Prostate gland (tissue), 2 donors: ENCODE measurements around the gene STK24. TPM values are rescaled to one million over a fixed set of nuclear protein-coding genes. Genes with fewer than 3 reads are reported as not detected.

Experiments used
- DNase-seq: peaks from one replicate; pipeline ENCODE4 v3.0.0-alpha.2; 2019; ENCODE audit warnings: low spot score
- H3K27ac ChIP-seq, 2 donors: fragments of 200-600 bp; sonication (generic); 2 replicates each; pipeline ENCODE4 v1.5.1; 2017 to 2019
- H3K27me3 ChIP-seq: fragments of 200-600 bp; sonication (generic); replicated peaks from 2 replicates; pipeline ENCODE4 v1.5.1; 2019; ENCODE audit not compliant: insufficient read depth
- H3K36me3 ChIP-seq, 2 donors: fragments of 200-600 bp; sonication (generic); 1 replicate in 1 of 2; 2 replicates in 1 of 2; pipeline versions ENCODE4 v1.5.1 to v1.8.1; 2017 to 2019
- H3K4me1 ChIP-seq: fragments of 200-600 bp; sonication (generic); replicated peaks from 2 replicates; pipeline ENCODE4 v1.5.1; 2019
- H3K4me3 ChIP-seq, 2 donors: fragments of 200-600 bp; sonication (generic); 2 replicates each; pipeline ENCODE4 v1.5.1; 2017 to 2019
- H3K9me3 ChIP-seq: fragments of 200-600 bp; sonication (generic); 2 replicates; pipeline ENCODE4 v1.5.1; 2017
- CTCF ChIP-seq, 4 experiments: fragments of 200-600 bp in 2 of 4; fragments of 450-650 bp in 2 of 4; sonication (generic) in 2 of 4; IDR thresholded peaks; 1 replicate in 3 of 4; 2 replicates in 1 of 4; pipeline ENCODE4 v1.5.1; 2016 to 2019; ENCODE audit warnings: antibody characterized with exemption in 4 of 4, mild to moderate bottlenecking in 2 of 4, moderate library complexity in 2 of 4
- POLR2A ChIP-seq: fragments of 450-650 bp; IDR thresholded peaks from one replicate; pipeline ENCODE4 v1.6.1; 2016; ENCODE audit warnings: antibody characterized with exemption, mild to moderate bottlenecking
- POLR2AphosphoS5 ChIP-seq: sonication (generic); formaldehyde crosslinking; IDR thresholded peaks from one replicate; pipeline ENCODE4 v1.6.1; 2017; ENCODE audit warnings: antibody characterized with exemption
- WGBS: methylation state at CpG from one replicate; pipeline ENCODE4 v1.1.5; 2018; 5-methylcytosine and 5-hydroxymethylcytosine counted together
- intact Hi-C: fragments of 100-400 bp; cut with DNase I; formaldehyde crosslinking; loops from one replicate; pipeline ENCODE4 v1.14.2; 2022
- total RNA-seq, 2 donors: library from RNA; depleted of rRNA; stranded (reverse); fragments of >200 nt; gene quantifications; one replicate each; pipeline ENCODE4 v1.1.0, GENCODE V29; 2016

STK24 gene
- total RNA-seq, 2 donors from 2014 or later = 80.5 to 187 TPM

DNA sequence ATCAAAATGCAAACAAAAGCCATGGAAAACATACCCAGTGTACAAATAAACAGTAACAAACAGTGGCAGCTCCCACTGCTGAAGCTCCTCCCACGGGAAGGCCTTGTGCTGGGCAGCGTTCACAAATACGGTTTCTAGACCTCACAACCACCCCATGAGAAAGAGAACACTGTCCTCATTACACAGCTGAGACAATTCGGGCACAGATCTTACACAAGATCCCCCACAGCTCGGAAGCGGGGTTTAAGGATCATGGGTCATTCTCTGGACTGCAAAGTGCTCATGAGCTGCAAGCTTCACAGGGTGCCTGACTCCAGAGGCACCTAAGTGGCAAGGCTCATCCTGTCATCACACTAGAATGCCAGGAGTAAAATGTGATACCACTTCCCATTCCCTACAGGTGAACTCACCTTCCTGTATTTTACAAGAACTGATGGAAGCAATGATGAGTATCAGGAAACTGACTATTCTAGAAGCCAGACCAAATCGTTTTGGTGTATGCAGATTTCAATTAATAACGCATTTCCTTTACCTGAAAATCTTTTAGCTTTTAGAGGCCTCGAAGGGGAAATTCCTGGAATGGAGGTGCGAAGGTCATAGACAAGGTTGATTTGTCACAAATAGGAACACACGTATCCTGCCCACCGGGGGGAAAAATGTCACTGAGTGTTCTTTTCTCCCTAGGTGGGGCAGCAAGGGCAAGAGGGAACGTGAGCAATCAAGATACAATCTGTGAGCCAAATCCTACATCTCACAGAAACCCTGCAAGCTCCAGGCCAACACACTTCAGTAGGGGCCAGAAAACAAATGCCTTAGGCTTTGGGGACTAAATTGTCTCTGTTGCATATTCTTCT lies 41.2 kb downstream of the STK24 start:
- Histone ChIP-seq H3K9me3 (no peaks in the 10 kb centered on the region), H3K27me3 (no peaks in the 10 kb centered on the region), H3K27ac (peak overlapping the region in 1 of 2 donors; percentile 38), H3K4me1 (peaks cover 13% of the 10 kb centered on the region), H3K4me3 (no peak overlapping the region), H3K36me3 (no peaks in the 10 kb centered on the region)
- DNase-seq = no peak
- intact Hi-C loops = no loop called here
- WGBS = 46% methylated on average over 13 of the region's 13 CpGs
- no peak for TF ChIP-seq POLR2A
- TF ChIP-seq CTCF (IDR thresholded peaks at IDR 0.05) = no peak
- TF ChIP-seq POLR2AphosphoS5 = no peak

GRCh38 chr13:98534821-98535220 lies 42.1 kb downstream of the STK24 start:
- TF ChIP-seq CTCF (IDR thresholded peaks at IDR 0.05) (no peak), POLR2AphosphoS5 (no peak)
- no peaks in the 10 kb centered on the region for H3K27me3 ChIP-seq
- H3K4me3 ChIP-seq = no peak overlapping the region
- no peaks in the 10 kb centered on the region for H3K9me3 ChIP-seq
- H3K4me1 ChIP-seq = peaks cover 13% of the 10 kb centered on the region
- H3K36me3 ChIP-seq = no peaks in the 10 kb centered on the region
- DNase-seq = no peak
- intact Hi-C loops = no loop called here
- 79% methylated on average over 7 of the region's 7 CpGs for WGBS
- no peak overlapping the region for H3K27ac ChIP-seq

GRCh38 chr13:98533912-98534311 lies 43.0 kb downstream of the STK24 start:
- Histone ChIP-seq H3K27me3 (no peaks in the 10 kb centered on the region), H3K36me3 (no peaks in the 10 kb centered on the region), H3K27ac (no peak overlapping the region), H3K9me3 (no peaks in the 10 kb centered on the region), H3K4me1 (peaks cover 13% of the 10 kb centered on the region), H3K4me3 (no peak overlapping the region)
- 84% methylated on average over 9 of the region's 9 CpGs for WGBS
- intact Hi-C loops = no loop called here
- no peak for DNase-seq
- no peak for TF ChIP-seq POLR2AphosphoS5
- no peak for TF ChIP-seq POLR2A
- no peak for TF ChIP-seq CTCF (IDR thresholded peaks at IDR 0.05)

GRCh38 chr13:98532254-98532653 lies 44.7 kb downstream of the STK24 start:
- Histone ChIP-seq H3K27ac (no peak overlapping the region), H3K36me3 (no peaks in the 10 kb centered on the region), H3K27me3 (no peaks in the 10 kb centered on the region), H3K4me3 (no peak overlapping the region), H3K9me3 (no peaks in the 10 kb centered on the region), H3K4me1 (peaks cover 13% of the 10 kb centered on the region)
- 94% methylated on average over 3 of the region's 3 CpGs for WGBS
- DNase-seq = no peak
- intact Hi-C loops = no loop called here
- no peak for TF ChIP-seq POLR2A
- TF ChIP-seq POLR2AphosphoS5 = no peak
- no peak for TF ChIP-seq CTCF (IDR thresholded peaks at IDR 0.05)

- WGBS = 88% methylated on average over 7 of the region's 7 CpGs
- Histone ChIP-seq H3K36me3 (no peaks in the 10 kb centered on the region), H3K4me3 (no peak overlapping the region), H3K4me1 (peaks cover 3% of the 10 kb centered on the region), H3K9me3 (no peaks in the 10 kb centered on the region), H3K27me3 (no peaks in the 10 kb centered on the region), H3K27ac (no peak overlapping the region)
- no peak for DNase-seq
- TF ChIP-seq CTCF (IDR thresholded peaks at IDR 0.05) = no peak
- no peak for TF ChIP-seq POLR2AphosphoS5
- TF ChIP-seq POLR2A = no peak
- intact Hi-C loops = no loop called here
Observed at GRCh38 chr13:98530217-98530616, 46.7 kb downstream of the STK24 start.
